GM19023 (cell line): Measurements from ENCODE around the gene CEMIP2.
"Not testable (repeated sequence)": the region's sequence is repeated elsewhere in the genome, so short reads cannot be mapped to it uniquely, and the experiment has no call there.

Experiments used
- ATAC-seq: cut with Tn5 transposase; IDR thresholded peaks from one replicate; pipeline ENCODE4 v1.9.1; 2021; ENCODE audit warnings: mild to moderate bottlenecking, moderate library complexity; ENCODE audit not compliant: unreplicated experiment

Gene CEMIP2

DNA sequence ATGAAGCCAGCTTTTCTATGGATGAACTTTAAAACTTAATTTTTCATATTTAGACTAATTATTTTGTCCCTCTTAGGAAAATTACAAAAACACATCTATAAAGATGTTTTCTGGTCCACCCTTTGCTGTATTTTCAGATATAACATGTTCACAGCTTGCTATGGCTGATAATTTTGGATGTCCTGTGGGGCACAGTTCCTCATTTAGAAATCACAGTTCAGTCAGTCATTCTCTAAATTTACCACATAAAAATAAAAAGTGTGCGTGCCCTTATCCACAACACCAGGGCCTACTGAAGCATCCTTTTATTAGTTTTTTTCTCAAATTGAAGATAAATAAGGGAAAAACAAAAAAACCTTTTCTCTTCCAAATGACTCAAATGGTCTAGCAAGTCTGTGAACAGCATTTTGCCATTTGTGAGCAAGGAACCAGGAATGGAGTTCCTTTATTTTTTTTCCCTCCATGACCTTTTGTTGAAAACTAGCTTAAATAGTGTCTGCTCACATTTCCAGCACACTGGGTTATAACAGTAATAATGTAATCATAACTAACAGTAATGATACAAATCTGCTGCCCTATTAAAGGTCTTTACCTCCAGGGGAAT, 87.1 kb downstream of the CEMIP2 start:
- ATAC-seq, result no peak

DNA sequence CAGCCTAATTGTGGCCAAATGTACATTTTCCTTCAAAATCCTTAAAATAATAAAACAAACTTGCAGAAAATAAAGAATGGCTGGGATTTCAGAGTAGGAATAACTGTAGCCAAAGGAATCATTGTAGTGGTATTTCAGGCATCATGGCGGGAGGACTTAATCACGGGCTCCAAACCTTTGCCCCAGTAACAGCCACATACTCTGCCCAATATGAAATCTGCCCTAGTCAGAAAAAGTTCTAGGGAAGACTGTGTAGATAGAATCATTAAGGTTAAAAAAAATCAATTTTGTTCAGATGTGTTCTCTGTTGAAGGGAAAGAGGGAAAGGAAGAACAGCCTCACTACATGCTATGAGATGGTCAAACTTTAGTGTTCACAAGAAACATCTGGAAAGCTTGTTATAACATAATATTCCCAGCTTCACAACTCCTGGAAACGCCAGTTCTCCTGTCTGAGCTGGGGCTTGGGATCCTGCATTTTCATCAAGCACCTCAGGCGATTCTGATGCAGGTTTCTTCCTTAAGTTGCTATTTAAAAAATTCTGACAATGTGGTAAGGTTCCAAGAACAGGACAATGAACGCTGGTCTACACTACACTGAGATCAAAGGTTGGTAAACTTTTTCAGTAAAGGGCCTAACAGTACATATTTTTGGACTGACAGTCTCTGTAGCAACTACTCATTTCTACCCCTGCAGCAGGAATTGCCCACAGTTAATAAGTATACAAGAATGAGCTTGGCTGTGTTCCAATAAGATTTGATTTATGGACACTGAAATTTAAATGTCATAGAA, 87.9 kb downstream of the CEMIP2 start:
- ATAC-seq, result no peak

- no peak for ATAC-seq
These were observed 89.3 kb downstream of the CEMIP2 start for GRCh38 chr9:71678999-71679398.

DNA sequence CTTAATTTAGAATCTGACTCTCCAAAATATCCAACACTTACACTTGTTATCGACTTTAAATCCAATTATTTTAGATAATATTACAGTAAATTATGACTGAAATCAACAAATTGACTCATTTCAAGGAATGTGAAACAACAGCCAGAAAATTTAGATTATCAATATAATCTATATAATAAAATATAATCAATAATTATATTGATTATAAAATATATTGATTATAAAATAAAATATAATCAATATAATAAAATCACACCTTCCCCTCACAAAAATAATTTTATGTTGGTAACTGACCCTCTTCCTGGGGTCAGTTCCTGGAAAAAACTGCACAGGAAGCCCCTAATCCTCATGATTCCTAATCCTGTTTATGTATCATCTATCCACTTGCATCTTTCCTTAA, 91.1 kb downstream of the CEMIP2 start:
- ATAC-seq, result no peak

DNA sequence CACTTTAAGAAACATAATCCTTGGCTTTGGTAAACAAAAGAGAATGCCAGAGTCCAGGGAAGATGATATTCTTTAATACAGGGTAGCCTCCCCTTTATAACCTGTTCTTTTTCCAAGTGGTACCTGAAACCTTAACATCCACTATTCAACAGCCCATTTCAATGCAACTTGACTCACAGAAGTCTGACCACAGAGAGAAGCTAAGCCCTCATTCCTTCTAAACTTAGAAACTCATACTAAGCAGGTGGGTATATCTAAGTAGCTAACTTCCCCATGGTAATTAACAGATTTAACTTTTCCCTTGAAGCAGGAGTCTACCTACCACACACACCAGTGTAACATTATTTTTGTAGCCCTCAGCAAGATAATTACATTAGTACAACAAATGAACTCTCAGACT, 91.9 kb downstream of the CEMIP2 start:
- ATAC-seq, result no peak

- no peak for ATAC-seq
These were observed 92.5 kb downstream of the CEMIP2 start for GRCh38 chr9:71675857-71676165.

- no peak for ATAC-seq
These were observed 93.0 kb downstream of the CEMIP2 start for GRCh38 chr9:71675105-71675856.

- no peak for ATAC-seq
These were observed 95.7 kb downstream of the CEMIP2 start for GRCh38 chr9:71672573-71672972.

DNA sequence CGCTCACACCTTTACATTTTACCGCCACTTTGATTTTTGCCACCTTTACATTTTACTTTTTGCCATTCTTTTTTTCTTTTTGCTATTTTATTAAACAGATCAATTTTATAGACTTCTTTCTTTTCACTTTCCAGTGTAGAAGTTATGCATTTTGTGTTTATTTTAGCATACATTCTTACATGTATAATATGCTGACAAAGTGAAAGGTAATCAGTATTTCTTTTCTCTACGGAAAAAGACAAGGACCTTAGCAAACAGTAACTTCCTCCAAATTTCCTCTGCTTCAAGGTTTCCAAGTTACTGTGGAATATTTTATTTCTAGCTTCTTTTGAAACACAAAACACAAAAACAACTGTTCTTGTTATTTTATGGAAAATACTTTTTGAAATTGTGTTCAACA, 97.0 kb downstream of the CEMIP2 start:
- ATAC-seq, result no peak

GRCh38 chr9:71670121-71670520, 98.2 kb downstream of the CEMIP2 start:
- ATAC-seq, result no peak

DNA sequence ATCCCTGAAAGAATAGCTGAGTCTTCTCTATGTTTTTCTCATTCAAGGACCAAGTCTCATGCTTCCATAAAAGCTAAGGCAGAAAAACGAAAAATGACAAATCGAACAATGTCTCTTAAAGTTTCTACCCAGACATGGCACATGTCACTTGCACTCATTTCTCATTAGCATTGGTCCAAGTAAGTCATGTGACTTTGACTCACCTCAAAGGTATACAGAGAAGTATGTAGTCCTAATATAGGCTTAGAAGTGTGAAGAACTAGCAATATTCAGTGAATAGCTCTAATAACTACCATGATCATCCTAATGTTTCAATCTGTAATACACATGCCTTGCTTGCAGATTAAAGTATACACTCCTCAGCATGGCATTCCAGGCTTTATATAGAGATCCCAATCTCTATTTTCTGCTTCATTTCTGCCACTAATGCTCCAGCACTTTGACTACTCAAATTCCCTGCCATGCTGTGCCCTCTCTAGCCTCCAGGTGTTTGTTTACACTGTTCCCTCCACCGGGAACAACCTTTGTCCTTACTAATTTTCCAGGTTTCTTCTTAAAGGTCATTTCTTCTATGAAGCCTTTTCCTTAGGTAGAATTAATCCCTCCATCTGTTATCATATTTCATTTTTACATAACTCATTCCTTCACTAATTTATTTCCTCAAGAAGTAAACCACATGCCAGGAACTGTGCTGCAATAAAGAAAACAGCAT, 98.9 kb downstream of the CEMIP2 start:
- no peak for ATAC-seq

DNA sequence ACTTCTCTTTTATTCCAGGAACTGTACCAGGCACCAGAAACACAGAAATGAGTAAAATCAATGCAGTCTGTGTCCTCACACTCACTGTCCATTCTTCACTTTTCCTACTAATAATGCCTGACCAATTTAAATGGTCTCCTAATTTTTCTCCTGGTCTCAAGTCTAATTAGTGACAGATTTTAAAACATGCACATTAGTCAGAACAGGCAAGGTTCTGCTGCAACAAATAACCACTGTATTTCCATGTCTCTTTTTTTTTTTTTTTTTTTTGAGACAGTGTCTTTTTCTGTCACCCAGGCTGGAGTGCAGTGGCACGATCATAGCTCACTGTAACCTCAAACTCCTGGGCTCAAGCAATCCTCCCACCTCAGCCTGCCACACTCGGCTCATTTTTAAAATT, 99.6 kb downstream of the CEMIP2 start:
- no peak for ATAC-seq

DNA sequence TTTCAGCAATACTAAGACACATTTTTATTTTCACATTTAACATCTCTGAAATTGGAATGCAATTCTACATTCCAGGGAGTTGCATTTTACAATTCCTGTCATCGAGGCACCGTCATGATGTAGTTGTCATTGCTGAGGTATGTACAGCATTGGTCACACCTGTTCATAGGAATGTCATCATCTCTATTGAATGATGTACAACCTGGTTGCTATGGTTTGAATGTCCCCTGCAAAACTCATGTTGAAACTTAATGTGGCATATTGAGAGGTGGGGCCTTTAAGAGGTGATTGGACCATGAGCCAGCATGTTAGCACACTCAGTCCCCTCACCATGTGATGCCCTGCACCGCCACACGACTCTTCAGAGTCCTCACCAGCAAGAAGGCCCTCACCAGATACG, 103.1 kb downstream of the CEMIP2 start:
- ATAC-seq, result no peak

DNA sequence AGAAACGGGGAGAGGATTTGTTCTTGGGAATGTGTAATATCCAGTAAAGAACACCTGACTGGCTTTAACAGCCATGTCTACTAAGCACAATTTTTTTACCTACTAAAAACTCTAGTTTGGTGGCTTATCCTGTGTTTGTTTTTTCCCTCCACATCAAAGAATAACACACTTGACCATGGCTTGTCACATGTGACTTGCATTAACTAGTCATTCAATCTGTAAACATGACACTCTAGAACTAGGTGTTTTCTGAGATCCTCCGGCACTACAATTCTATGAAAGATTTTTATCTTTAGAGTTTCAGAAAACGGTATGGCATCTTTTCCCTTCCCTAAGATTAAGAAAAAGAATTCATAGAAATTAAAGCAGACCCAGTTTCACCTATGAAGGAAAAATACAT, 103.7 kb downstream of the CEMIP2 start:
- no peak for ATAC-seq

- ATAC-seq, result no peak
These were observed 104.3 kb downstream of the CEMIP2 start for GRCh38 chr9:71663931-71664459.

- ATAC-seq, result no peak
These were observed 105.1 kb downstream of the CEMIP2 start for GRCh38 chr9:71663216-71663615.

DNA sequence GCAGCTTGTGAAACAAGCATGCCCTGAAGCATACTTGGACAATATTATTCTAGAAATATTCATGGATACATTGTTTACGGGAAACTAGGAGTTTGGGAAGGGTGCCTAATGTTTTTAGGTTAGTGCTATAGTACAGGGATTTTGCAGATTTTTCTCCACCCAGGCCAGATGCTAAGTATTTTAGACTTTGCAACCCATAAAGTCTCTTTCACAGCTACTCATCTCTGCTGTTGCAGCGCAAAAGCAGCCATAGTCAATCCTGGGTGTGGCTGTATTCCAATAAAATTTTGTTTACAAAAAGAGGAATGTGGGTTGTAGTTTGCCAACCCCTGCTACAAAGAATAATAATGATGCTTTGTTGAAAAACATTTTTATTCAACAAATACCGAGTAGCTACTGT, 106.2 kb downstream of the CEMIP2 start:
- ATAC-seq, result no peak

- ATAC-seq, result not testable (repeated sequence)
These were observed 111.0 kb downstream of the CEMIP2 start for GRCh38 chr9:71657276-71657675.

- no peak for ATAC-seq
These were observed 111.8 kb downstream of the CEMIP2 start for GRCh38 chr9:71656496-71656895.

DNA sequence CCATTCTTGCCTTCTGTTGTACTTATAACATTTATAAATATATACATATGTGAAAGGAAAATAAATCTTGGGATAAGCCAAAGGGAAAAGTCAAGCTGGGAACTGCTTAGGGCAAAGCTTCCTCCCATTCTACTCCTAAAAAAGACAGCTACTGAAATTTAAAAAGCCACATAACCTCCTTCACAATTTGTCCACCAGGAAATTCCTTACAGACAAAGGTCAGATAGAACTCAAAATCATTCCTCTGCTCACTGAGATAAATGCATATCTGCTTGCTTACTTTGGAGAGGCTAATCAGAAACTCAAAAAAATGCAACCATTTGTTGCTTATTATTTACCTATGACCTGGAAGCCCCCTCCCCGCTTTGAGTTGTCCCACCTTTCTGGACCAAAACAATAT, 112.5 kb downstream of the CEMIP2 start:
- ATAC-seq, result no peak

GRCh38 chr9:71655141-71655540, 113.2 kb downstream of the CEMIP2 start:
- ATAC-seq, result no peak
